Thyroid gland (tissue), 4 donors: ENCODE results near the gene NKD1. TPM values are rescaled to one million over a fixed set of nuclear protein-coding genes. Genes with fewer than 3 reads are reported as not detected.

Experiments
- DNase-seq, 2 donors: peaks; one replicate each; pipeline ENCODE4 v3.0.0-alpha.2; 2019
- H3K27ac ChIP-seq, 3 donors: fragments of 200-600 bp; sonication (generic); 1 replicate in 2 of 3; 2 replicates in 1 of 3; pipeline ENCODE4 v1.5.1; 2016 to 2019; ENCODE audit warnings: mild to moderate bottlenecking in 1 of 3, moderate library complexity in 1 of 3
- H3K27me3 ChIP-seq: fragments of 200-600 bp; sonication (generic); one replicate; pipeline ENCODE4 v1.5.1; 2019
- H3K36me3 ChIP-seq, 2 donors: fragments of 200-600 bp; sonication (generic); one replicate each; pipeline ENCODE4 v1.5.1; 2016 to 2019
- H3K4me1 ChIP-seq, 2 donors: fragments of 200-600 bp; sonication (generic); one replicate each; pipeline ENCODE4 v1.5.1; 2017 to 2019
- H3K4me3 ChIP-seq, 3 donors: fragments of 200-600 bp; sonication (generic); replicated peaks in 1 of 3; 1 replicate in 2 of 3; 2 replicates in 1 of 3; pipeline ENCODE4 v1.5.1; 2016; ENCODE audit warnings: mild to moderate bottlenecking in 1 of 3
- H3K9me3 ChIP-seq: fragments of 200-600 bp; sonication (generic); one replicate; pipeline ENCODE4 v1.5.1; 2017
- POLR2A ChIP-seq, 2 donors: fragments of 450-650 bp; IDR thresholded peaks; one replicate each; pipeline ENCODE4 v1.6.1; 2017; ENCODE audit warnings: antibody characterized with exemption in 2 of 2, mild to moderate bottlenecking in 2 of 2, moderate library complexity in 1 of 2
- WGBS, 2 donors: methylation state at CpG; one replicate each; pipeline ENCODE4 v1.1.5; 2017; 5-methylcytosine and 5-hydroxymethylcytosine counted together
- intact Hi-C: fragments of 100-400 bp; cut with DNase I; formaldehyde crosslinking; loops from one replicate; pipeline ENCODE4 v1.15.1; 2023
- total RNA-seq, 4 donors: library from RNA; depleted of rRNA; stranded (reverse); fragments of >200 nt; gene quantifications; one replicate each; pipeline ENCODE4 v1.2.3, GENCODE V29; 2016
- TF ChIP-seq, protein P1 (sequence below), 6 experiments: fragments of 200-600 bp in 3 of 6; fragments of 450-650 bp in 3 of 6; sonication (generic) in 3 of 6; IDR thresholded peaks; one replicate each; pipeline ENCODE4 v1.5.1; 2016 to 2019; ENCODE audit warnings: antibody characterized with exemption in 6 of 6, mild to moderate bottlenecking in 2 of 6, inconsistent platforms in 1 of 6, moderate library complexity in 1 of 6

NKD1 gene
- total RNA-seq, 4 donors from 2014 or later: 0.63 to 13.8 (median 1.1) TPM

- H3K4me1 ChIP-seq: peaks cover 3 to 20% of the 10 kb centered on the region in 2 donors
- H3K27me3 ChIP-seq: no peaks in the 10 kb centered on the region
- intact Hi-C loops: no loop called here
- H3K9me3 ChIP-seq: no peaks in the 10 kb centered on the region
- no peaks in the 10 kb centered on the region for H3K36me3 ChIP-seq
- DNase-seq: peak; percentile 52
- H3K4me3 ChIP-seq: no peak overlapping the region
- TF ChIP-seq, protein P1, sequence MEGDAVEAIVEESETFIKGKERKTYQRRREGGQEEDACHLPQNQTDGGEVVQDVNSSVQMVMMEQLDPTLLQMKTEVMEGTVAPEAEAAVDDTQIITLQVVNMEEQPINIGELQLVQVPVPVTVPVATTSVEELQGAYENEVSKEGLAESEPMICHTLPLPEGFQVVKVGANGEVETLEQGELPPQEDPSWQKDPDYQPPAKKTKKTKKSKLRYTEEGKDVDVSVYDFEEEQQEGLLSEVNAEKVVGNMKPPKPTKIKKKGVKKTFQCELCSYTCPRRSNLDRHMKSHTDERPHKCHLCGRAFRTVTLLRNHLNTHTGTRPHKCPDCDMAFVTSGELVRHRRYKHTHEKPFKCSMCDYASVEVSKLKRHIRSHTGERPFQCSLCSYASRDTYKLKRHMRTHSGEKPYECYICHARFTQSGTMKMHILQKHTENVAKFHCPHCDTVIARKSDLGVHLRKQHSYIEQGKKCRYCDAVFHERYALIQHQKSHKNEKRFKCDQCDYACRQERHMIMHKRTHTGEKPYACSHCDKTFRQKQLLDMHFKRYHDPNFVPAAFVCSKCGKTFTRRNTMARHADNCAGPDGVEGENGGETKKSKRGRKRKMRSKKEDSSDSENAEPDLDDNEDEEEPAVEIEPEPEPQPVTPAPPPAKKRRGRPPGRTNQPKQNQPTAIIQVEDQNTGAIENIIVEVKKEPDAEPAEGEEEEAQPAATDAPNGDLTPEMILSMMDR (IDR thresholded peaks at IDR 0.05): no peak
- no peak for TF ChIP-seq POLR2A (IDR thresholded peaks at IDR 0.05)
- WGBS, 2 donors: 71 to 80% methylated on average over 14 to 15 of the region's 15 CpGs
- peak overlapping the region in 1 of 3 donors; percentile 44 for H3K27ac ChIP-seq
These were observed 148.6 kb downstream of the NKD1 start for GRCh38 chr16:50696575-50697420.

GRCh38 chr16:50697421-50697715, 149.2 kb downstream of the NKD1 start:
- H3K4me3 ChIP-seq: no peak overlapping the region
- peak overlapping the region in 2 of 3 donors; percentile 28 to 44 for H3K27ac ChIP-seq
- no peaks in the 10 kb centered on the region for H3K9me3 ChIP-seq
- WGBS, 2 donors: 92 to 100% methylated on average over 5 of the region's 5 CpGs
- DNase-seq: no peak
- peaks cover 3 to 20% of the 10 kb centered on the region in 2 donors for H3K4me1 ChIP-seq
- intact Hi-C loops: no loop called here
- no peaks in the 10 kb centered on the region for H3K27me3 ChIP-seq
- TF ChIP-seq POLR2A (IDR thresholded peaks at IDR 0.05): no peak
- TF ChIP-seq, protein P1 (IDR thresholded peaks at IDR 0.05): no peak
- no peaks in the 10 kb centered on the region for H3K36me3 ChIP-seq

GRCh38 chr16:50697881-50698767, 149.9 kb downstream of the NKD1 start:
- Histone ChIP-seq H3K27me3 (no peaks in the 10 kb centered on the region), H3K4me1 (peaks cover 3 to 20% of the 10 kb centered on the region in 2 donors), H3K4me3 (peak overlapping the region in 1 of 3 donors; percentile 29), H3K36me3 (no peaks in the 10 kb centered on the region), H3K27ac (peak overlapping the region in 2 of 3 donors; percentile 28 to 44), H3K9me3 (no peaks in the 10 kb centered on the region)
- DNase-seq: peak; percentile 31 to 51
- 55 to 58% methylated on average over 19 of the region's 19 CpGs for WGBS, 2 donors
- intact Hi-C loops: no loop called here
- no peak for TF ChIP-seq POLR2A (IDR thresholded peaks at IDR 0.05)
- TF ChIP-seq, protein P1 (IDR thresholded peaks at IDR 0.05): no peak

Other genes with a start within 250 kb of the NKD1 start
- gene BRD7, start 179.4 kb upstream of the NKD1 start, total RNA-seq: 10 to 100 TPM; 41.4 to 56.0 (median 46.8) TPM
- gene SNX20, start 132.9 kb downstream of the NKD1 start, total RNA-seq: 1 to 10 TPM in 3 of 4 donors, under 1 TPM in 1; 0.78 to 1.7 (median 1.3) TPM
- gene NOD2, start 145.2 kb downstream of the NKD1 start, total RNA-seq: 1 to 10 TPM in 1 of 4 donors, under 1 TPM in 3; 0.40 to 1.6 (median 0.68) TPM
- 100 to 1,000 TPM in 1 of 4 donors, 10 to 100 TPM in 3; 79.2 to 180 (median 92.4) TPM for gene CYLD, start 193.7 kb downstream of the NKD1 start, total RNA-seq